Activated CD4-positive, alpha-beta T cell treated with anti-CD3 and anti-CD28 coated beads, Interleukin-10, Interleukin-2, amounts not matched to agents 100 ng/mL and 50 ng/mL, durations not matched to agents 16 hours and 8 hours (primary cell): ENCODE results near the gene ELFN1.

Experiments used
- DNase-seq: peaks from one replicate; pipeline ENCODE4 v3.0.0-alpha.2; 2020

Gene ELFN1

DNA sequence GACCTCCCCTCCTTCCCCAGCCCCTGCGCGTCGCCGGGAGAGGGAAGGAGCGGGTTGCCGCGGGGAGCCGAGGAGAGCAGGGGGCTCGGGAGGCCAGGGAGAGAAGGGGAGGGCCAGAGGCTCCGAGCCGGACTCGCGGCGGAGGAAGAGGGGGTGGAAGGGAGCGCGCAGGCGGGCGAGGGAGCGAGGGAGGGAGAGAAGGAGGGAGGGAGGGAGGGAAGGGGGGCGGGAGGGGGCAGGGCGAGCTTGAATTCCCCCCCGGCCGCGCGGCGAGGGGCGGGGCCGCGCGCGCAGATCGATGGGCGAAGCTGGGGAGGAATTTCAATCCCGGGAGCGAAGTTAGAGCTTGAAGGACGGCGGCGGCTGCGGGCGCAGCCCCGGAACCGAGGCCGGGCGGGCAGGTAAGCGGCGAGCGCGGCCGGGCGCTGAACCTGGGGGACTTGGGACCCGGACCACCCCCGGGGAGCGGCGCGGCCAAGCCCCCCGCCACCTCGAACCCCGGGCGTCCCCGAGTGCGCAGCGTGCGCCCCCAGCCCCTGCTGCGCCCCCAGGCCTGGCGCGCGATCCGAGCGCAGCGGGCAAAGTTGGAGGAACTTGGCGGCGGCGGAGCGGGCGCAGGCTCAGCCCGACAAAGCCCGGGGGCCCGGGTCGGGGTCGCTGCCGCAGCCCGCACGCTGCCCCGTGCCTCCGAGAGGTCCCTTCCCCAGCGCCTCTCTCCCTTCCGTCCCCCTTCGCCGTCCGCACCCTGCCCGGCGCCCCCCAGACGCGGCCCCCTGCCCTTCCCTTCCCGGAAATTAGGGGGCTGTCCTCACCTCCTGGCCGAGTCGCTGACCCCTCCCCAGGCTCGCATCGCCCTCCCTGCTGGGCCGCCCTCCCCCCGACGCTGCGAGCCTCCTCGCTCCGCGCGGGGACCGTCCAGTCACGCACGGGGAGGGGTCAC is at the start of gene ELFN1:
ELFN1 (plus strand) TSS at position 324 of the 940 bp plus-strand sequence. CDS start 74,320 bp downstream, outside the sequence.
- DNase-seq: no peak

DNA sequence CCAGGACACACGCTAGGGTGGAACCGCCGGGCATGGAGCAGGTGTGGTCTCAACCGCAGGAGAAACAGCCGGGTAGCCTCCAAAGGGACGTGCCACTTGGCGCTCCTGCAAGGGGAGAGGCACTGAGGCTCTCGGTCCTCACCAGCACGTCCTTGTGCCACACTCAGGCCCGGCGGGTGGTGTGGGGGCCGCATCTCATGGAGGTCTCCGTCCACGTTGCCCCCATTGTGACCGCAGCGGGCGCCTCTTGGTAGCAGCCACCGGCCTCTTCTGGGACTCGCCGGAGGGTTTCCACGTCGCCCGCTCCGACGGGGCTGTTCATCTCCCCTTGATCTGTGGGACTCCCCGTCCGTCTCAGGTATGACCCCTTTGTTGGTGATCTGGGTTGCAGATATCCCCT is 49.2 kb upstream of the ELFN1 start:
- no peak for DNase-seq

GRCh38 chr7:1621718-1622117 is 48.4 kb upstream of the ELFN1 start:
- DNase-seq: no peak

DNA sequence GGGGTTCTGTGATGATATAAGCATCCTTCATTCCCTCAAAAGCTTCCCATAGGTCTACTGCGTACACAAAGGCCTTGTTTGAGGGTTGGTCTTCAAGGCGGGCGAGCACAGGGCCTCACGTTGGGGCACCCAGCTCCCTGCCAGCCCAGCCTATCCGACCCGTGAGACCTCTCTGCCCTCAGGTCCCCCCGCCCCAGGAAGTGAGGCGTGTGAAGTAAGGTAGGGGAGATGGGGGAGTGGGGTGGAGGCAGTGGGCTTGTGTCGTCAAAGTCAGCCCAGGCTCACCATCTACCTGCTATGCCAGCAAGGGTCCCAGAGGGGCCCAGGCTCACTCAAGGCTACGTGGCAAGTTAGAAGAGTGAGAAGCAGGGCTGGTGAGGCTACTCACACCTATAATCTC is 47.6 kb upstream of the ELFN1 start:
- no peak for DNase-seq

GRCh38 chr7:1623810-1624209 is 46.3 kb upstream of the ELFN1 start:
- no peak for DNase-seq

DNA sequence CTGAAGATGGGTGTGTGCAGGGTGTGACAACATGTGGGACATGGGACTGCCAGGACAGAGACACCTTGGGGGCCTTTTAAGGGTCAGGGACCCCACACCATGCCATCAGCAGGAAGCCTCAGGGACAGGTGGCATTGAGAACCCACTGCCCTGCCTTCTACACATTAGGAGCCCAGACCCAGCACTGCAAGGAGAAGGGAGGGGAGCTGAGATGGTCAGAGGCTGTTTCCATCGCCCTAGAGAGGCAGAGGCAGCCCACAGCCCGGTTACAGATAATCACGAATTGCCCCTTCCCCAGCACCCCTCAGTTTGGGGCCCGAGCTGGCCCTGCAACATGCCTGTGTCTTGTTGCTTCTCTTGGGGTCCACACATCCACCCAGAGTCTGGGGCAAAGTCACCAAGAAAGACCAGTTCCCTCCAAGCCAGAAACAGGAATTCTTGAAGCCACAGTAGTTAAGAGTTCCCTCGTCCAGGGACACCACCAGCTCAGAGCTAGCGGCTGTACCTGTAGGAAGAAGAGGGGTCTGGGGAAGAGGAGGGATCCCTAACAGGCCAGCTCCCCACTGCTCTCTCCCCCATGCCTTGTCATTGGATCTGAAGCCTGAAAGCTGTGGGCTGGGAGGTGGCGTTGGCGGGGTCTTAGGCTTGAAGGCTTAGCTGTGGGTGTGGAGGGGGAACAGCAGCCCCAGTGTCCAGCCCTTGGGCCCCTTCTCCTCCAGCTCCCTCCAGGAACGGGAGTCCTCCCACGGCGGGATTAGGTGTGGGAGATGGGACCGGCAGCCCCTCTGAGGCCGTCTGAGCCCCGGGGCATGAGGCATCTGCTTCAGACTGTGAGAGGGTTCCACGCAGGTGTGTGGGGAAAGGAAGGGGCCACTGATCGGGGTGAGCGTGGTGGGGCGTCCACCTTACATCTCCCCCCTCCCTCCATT is 44.8 kb upstream of the ELFN1 start:
- DNase-seq: no peak

DNA sequence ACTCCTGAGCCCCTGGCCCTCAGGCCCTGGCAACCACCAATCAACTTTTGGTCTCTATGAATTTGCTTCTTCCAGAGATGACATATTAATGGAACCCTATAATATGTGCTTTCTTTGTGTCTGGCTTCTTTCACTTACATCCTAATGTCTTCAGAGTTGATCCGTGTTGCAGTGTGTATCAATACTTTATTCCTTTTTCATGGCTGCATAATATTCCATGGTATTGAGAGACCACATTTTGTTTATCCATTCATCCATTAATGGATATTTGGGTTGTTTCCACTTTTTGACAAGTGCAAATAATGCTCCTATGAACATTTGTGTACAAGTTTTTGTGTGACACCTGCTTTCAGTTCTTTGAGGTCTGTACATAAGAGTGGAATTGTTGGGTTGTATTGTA is 43.3 kb upstream of the ELFN1 start:
- DNase-seq: no peak

- no peak for DNase-seq
Observed at GRCh38 chr7:1630700-1631336, 39.3 kb upstream of the ELFN1 start.

GRCh38 chr7:1631678-1632077 is 38.4 kb upstream of the ELFN1 start:
- DNase-seq: no peak

GRCh38 chr7:1632506-1632905 is 37.6 kb upstream of the ELFN1 start:
- DNase-seq: no peak

- DNase-seq: no peak
Observed at GRCh38 chr7:1632916-1633785, 36.9 kb upstream of the ELFN1 start.

DNA sequence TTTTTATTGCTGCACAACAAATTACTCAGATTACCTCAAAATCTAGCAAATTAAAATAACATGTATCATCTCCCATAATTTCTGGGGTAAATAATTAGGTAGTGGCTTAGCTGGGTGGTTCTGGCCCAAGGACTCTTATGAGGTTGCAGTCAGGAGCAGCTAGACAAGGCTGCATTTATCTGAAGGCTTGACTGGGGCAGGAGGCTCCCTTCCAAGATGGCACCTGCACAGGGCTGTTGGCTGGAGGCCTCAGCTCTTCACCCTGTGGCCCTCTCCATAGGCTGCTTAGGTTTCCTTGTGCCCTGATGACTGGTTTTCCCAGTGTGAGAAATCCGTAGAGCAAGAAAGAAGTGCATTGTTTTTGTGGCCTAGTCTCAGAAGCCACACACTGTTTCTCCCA is 34.7 kb upstream of the ELFN1 start:
- no peak for DNase-seq

DNA sequence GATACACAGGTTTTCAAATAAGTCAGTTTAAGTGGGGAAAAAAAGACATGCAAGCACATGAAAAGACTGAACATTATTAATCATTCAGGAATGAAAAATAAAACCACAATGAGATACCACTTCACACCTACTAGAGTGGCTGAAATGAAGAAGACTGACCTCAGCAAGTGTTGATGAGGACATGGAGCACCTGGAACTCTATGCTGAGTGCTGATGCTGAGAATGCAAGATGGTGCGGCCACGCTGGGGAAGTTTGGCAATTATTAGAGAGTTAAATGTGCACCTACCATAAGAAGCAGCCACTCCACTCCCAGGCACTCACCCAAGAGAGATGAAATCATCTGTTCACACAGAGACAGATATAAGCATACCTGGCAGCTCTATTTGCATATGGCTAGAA is 32.9 kb upstream of the ELFN1 start:
- no peak for DNase-seq

- no peak for DNase-seq
Observed at GRCh38 chr7:1638215-1638661, 31.8 kb upstream of the ELFN1 start.

GRCh38 chr7:1639071-1639470 is 31.0 kb upstream of the ELFN1 start:
- DNase-seq: no peak

DNA sequence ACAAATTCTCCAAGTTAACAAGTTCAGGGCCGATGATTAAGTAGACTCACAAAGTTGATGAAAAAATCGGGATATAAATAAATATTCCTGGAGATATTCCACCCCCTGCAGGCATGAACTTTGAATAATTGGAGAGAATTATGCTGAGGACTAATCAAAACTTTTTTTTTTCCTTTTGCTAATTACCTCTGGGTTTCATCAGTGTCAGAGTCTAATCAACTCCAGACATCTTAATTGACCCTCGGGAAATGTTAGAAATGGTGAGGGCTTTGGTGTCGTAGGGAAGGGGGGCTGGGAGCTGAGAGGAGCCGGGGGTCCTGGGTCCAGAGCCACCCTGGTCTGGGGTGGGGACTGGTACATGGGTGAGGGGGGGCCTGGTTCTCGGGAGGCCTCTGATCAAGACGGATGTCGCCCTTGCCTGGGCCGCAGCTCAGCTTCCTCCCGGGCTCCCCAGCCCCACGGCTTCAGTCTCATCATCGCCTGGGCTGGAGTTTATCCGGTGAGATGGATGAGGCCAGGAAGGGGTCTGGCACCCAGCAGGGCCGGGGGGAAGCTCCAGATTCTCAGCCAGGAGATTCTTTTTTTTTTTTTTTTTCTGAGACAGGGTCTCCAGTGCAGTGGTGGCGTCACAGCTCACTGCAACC is 30.4 kb upstream of the ELFN1 start:
- DNase-seq: no peak

- DNase-seq: no peak
Observed at GRCh38 chr7:1640376-1641172, 29.5 kb upstream of the ELFN1 start.

DNA sequence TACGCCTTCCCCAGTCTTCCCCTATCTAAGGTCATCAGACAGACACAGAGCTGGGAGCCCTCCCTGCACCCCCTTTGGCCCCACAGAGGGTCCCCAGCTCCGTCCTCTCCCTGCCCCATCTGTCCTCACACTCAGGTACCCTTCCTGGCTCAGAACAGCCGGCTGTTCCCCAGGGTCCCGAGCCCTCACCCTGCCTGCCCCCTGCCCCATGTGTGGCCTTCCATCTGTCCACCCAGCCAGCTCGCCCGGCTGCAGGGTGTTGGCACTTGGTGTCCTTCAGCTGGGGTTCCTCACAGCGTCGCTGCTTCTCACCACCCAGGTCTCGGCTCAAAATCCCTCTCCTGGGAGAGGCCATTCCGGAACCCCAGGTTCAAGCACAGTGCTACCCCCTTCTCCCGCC is 28.9 kb upstream of the ELFN1 start:
- DNase-seq: no peak

- no peak for DNase-seq
Observed at GRCh38 chr7:1641661-1642260, 28.3 kb upstream of the ELFN1 start.

DNA sequence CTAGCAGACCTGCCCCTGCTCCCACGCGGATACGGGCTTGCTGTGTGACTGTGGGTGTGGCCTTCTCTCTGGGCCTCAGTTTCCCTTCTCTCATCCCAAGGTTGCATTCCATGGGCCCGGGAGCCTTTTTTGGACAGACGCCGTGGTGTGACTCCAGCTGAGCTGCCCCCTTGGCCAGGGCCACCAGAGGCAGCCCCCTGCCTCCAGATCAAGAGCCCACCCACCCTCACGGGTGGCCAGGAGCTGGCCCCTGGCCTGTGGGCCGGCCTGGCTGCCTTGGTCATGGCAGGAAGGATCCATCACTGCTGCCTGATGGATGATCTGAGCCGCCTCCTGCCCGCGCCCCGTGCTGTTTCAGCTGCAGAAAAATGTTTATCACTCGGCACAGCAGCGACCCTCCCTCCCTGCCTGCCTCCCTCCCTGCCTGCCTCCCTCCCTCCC is 27.8 kb upstream of the ELFN1 start:
- DNase-seq: no peak
